Measurements from ENCODE around the gene IL16. TPM values are rescaled to one million over a fixed set of nuclear protein-coding genes. Genes with fewer than 3 reads are reported as not detected.
A peak's percentile ranks its signal among the peaks of the same experiment; 100 is the strongest.

The IL16 gene
- total and polyA plus RNA-seq, 9 of the 15 experiments (the other 6 are each of a cell fraction or from before 2014, with no cell fraction given): 1.4 to 18.8 (median 10.6) TPM

DNA sequence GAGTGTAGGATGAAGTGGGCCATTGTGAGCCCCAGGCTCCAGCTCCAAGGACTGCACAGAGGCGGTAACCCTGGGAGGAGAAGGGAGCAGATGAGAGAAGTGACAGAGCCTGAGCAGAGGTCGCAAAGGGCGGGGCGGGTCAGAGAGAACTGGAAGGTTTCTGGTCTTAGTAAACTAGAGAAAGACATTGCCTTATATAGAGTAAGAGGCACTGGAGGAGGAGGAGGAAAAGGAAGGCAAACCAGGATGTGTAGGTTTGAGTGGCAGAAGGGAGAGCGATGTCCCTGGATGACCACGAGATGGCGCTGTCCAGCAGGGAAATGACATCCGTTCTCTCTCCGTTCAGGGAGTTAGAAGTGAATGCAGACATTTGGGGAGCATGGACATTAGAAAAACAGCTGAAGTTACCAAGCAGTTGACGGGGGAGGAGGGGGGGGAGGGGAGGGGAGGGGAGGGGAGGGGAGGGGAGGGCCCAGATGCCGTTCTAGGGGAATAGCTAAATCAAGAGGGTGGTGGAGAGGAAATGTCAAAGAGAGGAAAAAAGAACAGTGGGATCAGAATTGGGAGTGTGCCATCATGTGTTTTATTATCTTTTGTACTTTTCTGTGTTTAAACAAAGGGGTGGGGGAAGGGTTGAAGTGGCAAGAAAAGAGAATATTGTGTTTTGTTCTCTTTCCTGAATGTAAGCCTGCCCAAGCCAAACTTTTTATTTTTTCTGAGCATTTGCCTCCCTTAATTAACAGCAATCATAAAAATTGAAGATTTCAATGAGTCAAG is 78.4 kb downstream of the IL16 start (continued):
- TF ChIP-seq GABPA (tag; conservative IDR thresholded peaks at IDR 0.05; ENCODE audit: low read depth): no peak
- TF ChIP-seq RAD21 (CRISPR knock-in tag; conservative IDR thresholded peaks at IDR 0.05 in 1 of 2, IDR thresholded peaks at IDR 0.05 in 1 of 2): peak; percentile 70 to 85
- TF ChIP-seq SMC3 (conservative IDR thresholded peaks at IDR 0.05; ENCODE audit: insufficient read depth, low read depth, low read length): peak; percentile 96
- TF ChIP-seq POLR2G (IDR thresholded peaks at IDR 0.05; ENCODE audit: low read depth, low read length): no peak
- TF ChIP-seq KDM2B (CRISPR knock-in tag; IDR thresholded peaks at IDR 0.05): no peak
- no peak for TF ChIP-seq CBX1 (IDR thresholded peaks at IDR 0.05; ENCODE audit: low read depth)
- 0 out of 2 replicates have a peak, but pooled peaks have one; percentile 55 for TF ChIP-seq ARID2 (IDR thresholded peaks at IDR 0.05)
- no peak for TF ChIP-seq HNRNPL (IDR thresholded peaks at IDR 0.05; ENCODE audit: low read depth, low read length)
- peak; percentile 32; the same call in 1 of the 2 replicates for TF ChIP-seq MYC (IDR thresholded peaks at IDR 0.05; ENCODE audit: low read depth, low read length)
- no peak for TF ChIP-seq MYC (CRISPR knock-in tag; IDR thresholded peaks at IDR 0.05; ENCODE audit: borderline replicate concordance, low read depth)
- TF ChIP-seq TEAD2 (tag; IDR thresholded peaks at IDR 0.05): no peak
- no peak for TF ChIP-seq MYBL2 (IDR thresholded peaks at IDR 0.05; ENCODE audit: low read depth)
- no peak for TF ChIP-seq MYBL2 (CRISPR knock-in tag; IDR thresholded peaks at IDR 0.05; ENCODE audit: borderline replicate concordance)
- TF ChIP-seq, protein P1, sequence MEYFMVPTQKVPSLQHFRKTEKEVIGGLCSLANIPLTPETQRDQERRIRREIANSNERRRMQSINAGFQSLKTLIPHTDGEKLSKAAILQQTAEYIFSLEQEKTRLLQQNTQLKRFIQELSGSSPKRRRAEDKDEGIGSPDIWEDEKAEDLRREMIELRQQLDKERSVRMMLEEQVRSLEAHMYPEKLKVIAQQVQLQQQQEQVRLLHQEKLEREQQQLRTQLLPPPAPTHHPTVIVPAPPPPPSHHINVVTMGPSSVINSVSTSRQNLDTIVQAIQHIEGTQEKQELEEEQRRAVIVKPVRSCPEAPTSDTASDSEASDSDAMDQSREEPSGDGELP (CRISPR knock-in tag; IDR thresholded peaks at IDR 0.05; ENCODE audit: borderline replicate concordance): peak; percentile 39
- TF ChIP-seq ZNF175 (CRISPR knock-in tag; IDR thresholded peaks at IDR 0.05; ENCODE audit: low read depth): no peak
- TF ChIP-seq, protein P2, sequence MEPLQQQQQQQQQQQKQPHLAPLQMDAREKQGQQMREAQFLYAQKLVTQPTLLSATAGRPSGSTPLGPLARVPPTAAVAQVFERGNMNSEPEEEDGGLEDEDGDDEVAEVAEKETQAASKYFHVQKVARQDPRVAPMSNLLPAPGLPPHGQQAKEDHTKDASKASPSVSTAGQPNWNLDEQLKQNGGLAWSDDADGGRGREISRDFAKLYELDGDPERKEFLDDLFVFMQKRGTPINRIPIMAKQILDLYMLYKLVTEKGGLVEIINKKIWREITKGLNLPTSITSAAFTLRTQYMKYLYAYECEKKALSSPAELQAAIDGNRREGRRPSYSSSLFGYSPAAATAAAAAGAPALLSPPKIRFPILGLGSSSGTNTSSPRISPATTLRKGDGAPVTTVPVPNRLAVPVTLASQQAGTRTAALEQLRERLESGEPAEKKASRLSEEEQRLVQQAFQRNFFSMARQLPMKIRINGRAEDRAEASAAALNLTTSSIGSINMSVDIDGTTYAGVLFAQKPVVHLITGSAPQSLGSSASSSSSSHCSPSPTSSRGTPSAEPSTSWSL (CRISPR knock-in tag; IDR thresholded peaks at IDR 0.05; ENCODE audit: borderline replicate concordance): no peak
- TF ChIP-seq, protein P3, sequence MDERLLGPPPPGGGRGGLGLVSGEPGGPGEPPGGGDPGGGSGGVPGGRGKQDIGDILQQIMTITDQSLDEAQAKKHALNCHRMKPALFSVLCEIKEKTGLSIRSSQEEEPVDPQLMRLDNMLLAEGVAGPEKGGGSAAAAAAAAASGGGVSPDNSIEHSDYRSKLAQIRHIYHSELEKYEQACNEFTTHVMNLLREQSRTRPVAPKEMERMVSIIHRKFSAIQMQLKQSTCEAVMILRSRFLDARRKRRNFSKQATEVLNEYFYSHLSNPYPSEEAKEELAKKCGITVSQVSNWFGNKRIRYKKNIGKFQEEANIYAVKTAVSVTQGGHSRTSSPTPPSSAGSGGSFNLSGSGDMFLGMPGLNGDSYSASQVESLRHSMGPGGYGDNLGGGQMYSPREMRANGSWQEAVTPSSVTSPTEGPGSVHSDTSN (CRISPR knock-in tag; IDR thresholded peaks at IDR 0.05; ENCODE audit: low read depth): no peak
- TF ChIP-seq, protein P3 (tag; conservative IDR thresholded peaks at IDR 0.05; ENCODE audit: low read depth): no peak; the same call in 1 of the 2 replicates
- no peak for TF ChIP-seq U2AF2 (optimal IDR thresholded peaks at IDR 0.05; ENCODE audit: low read depth, low read length)
